ENCODE results near the gene BRIP1. TPM values are rescaled to one million over a fixed set of nuclear protein-coding genes. Genes with fewer than 3 reads are reported as not detected.

The BRIP1 gene
- total and polyA plus RNA-seq, 2 experiments from 2014 or later, result 2.2 to 4.0 TPM

DNA sequence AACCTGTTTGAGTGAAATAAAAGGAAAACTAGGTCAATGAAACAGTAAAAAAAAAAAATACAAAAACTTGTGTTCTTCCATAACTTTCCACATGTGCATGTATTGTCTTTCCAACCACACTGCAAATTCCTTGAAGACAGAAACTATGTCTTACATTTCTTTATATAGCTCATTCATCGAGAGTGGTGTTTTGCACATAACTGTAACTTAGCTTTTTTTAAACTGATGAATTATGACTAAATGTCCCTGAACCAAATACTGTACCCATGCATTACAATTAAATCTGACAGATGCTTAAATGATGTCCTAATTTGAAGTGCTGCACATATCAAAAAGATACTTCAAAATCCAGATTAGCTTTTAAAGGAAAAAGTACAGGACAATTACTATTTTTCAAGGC lies 50.1 kb downstream of the BRIP1 start:
- Histone ChIP-seq H3F3A (ENCODE audit: insufficient read depth) (peaks cover 11% of the 10 kb centered on the region; the same call in 1 of the 2 replicates), H3K9me2 (ENCODE audit: insufficient read depth) (no peaks in the 10 kb centered on the region), H3K4me3 (no peak overlapping the region), H3K9me3 (ENCODE audit: low read depth) (no peaks in the 10 kb centered on the region), H2AFZ (peak overlapping the region; percentile 17; the same call in 1 of the 2 replicates), H4K20me1 (ENCODE audit: insufficient read depth) (no peaks in the 10 kb centered on the region), H3K27ac (no peak overlapping the region), H3K36me3 (ENCODE audit: low read depth) (no peaks in the 10 kb centered on the region), H3K4me2 (ENCODE audit: unreplicated experiment) (no peak overlapping the region), H3K79me2 (ENCODE audit: insufficient read depth) (no peaks in the 10 kb centered on the region), H3K4me1 (ENCODE audit: insufficient read depth) (peaks cover 29% of the 10 kb centered on the region), H3K9ac (no peak overlapping the region), H3K27me3 (replicated peaks; ENCODE audit: insufficient read depth) (no peaks in the 10 kb centered on the region)
- in situ Hi-C loops (cut with MboI), result no loop called here
- TF ChIP-seq EZH2phosphoT487 (IDR thresholded peaks at IDR 0.05; ENCODE audit: insufficient read depth, low read depth) (no peak), EZH2 (IDR thresholded peaks at IDR 0.05; ENCODE audit: insufficient read depth, poor library complexity, severe bottlenecking) (no peak)
- 23 to 25% methylated on average over 1 of the region's 1 CpG for WGBS, 2 experiments (ENCODE audit: low coverage in 1 of 2, low lambda C conversion rate in 2 of 2, missing lambda C conversion rate in 2 of 2)
- peak; percentile 16 for DNase-seq

DNA sequence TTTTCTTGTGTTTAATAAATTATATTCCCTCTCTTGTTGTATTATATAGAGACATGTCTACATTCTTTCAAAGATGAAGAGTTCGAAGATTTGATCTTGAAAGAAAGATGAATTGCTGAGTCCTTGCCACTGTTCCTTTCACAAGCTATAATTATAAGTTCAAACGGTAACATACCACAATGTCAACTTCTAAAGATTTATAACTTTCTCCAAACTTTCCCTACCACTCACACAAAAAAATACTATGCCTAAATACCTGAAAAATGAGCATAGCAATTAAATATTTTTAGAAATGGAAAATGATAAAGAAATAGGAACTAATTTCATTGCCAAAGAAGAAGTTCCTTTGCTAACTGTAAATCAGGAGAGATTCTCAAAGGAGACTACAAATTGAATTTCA lies 50.6 kb downstream of the BRIP1 start:
- Histone ChIP-seq H3K79me2 (ENCODE audit: insufficient read depth) (no peaks in the 10 kb centered on the region), H3K4me2 (ENCODE audit: unreplicated experiment) (no peak overlapping the region), H3K27ac (no peak overlapping the region), H3K9me3 (ENCODE audit: low read depth) (no peaks in the 10 kb centered on the region), H3K4me3 (no peak overlapping the region), H2AFZ (peak overlapping the region; percentile 17; the same call in 1 of the 2 replicates), H4K20me1 (ENCODE audit: insufficient read depth) (no peaks in the 10 kb centered on the region), H3K9me2 (ENCODE audit: insufficient read depth) (no peaks in the 10 kb centered on the region), H3K9ac (no peak overlapping the region), H3K27me3 (replicated peaks; ENCODE audit: insufficient read depth) (no peaks in the 10 kb centered on the region), H3F3A (ENCODE audit: insufficient read depth) (peaks cover 11% of the 10 kb centered on the region; the same call in 1 of the 2 replicates), H3K36me3 (ENCODE audit: low read depth) (no peaks in the 10 kb centered on the region), H3K4me1 (ENCODE audit: insufficient read depth) (peaks cover 29% of the 10 kb centered on the region)
- DNase-seq, result no peak
- WGBS, 2 experiments (ENCODE audit: low coverage in 1 of 2, low lambda C conversion rate in 2 of 2, missing lambda C conversion rate in 2 of 2), result 70 to 78% methylated on average over 2 of the region's 2 CpGs
- in situ Hi-C loops (cut with MboI), result no loop called here
- TF ChIP-seq EZH2 (IDR thresholded peaks at IDR 0.05; ENCODE audit: insufficient read depth, poor library complexity, severe bottlenecking) (no peak), EZH2phosphoT487 (IDR thresholded peaks at IDR 0.05; ENCODE audit: insufficient read depth, low read depth) (no peak)

DNA sequence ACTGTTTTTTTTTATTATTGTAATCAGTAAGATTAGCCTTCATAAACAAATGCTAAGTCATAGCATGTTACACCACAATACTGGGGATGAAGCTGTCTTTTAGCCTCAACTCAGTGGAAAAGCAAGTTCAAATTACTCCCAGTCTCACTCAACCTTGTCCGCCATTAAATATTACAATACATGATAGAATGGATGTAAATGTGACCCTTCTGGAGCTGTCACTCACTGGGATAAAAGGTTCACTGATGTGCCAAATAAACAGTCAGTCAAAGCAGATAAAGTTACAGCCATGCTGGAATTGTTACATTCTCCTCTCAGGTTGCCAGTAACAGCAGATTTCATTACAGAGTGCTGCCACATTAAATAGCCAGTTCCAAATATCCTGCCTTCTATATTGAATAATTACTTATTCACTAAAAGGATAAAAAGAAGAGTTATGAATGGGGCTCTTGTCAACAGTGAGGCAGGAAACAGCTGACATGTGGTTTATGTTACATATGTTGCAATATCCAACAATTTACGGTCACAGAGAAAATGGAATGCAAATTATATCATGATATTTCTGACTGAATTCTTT lies 53.4 kb downstream of the BRIP1 start:
- peak overlapping the region; percentile 33 for H3K4me2 ChIP-seq (ENCODE audit: unreplicated experiment)
- no peaks in the 10 kb centered on the region for H3K9me3 ChIP-seq (ENCODE audit: low read depth)
- peak overlapping the region; percentile 10; the same call in 1 of the 2 replicates for H2AFZ ChIP-seq

DNA sequence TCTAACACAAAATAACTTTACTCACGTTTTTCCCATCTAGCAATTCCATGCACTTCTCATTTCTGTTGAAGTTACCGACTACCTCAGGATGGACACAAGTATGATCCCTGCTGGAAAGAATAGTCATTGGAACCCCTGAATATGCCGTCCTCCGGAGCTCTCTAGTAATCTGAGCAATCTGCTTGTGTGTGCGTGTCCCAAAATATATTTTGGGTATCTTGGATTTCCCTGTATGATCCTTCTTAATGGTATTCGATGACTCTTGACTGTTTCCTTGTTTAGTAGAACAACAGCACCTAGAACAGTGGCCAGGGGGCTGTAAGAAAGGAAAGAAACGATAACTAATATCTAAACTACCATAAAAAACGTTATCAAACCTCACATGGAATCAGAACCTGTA lies 54.9 kb downstream of the BRIP1 start:
- Histone ChIP-seq H3K9me3 (ENCODE audit: low read depth) (no peaks in the 10 kb centered on the region), H2AFZ (no peak overlapping the region), H3K79me2 (ENCODE audit: insufficient read depth) (no peaks in the 10 kb centered on the region), H3K4me1 (ENCODE audit: insufficient read depth) (peaks cover 56% of the 10 kb centered on the region), H3K4me3 (no peak overlapping the region), H3K9ac (no peak overlapping the region), H4K20me1 (ENCODE audit: insufficient read depth) (no peaks in the 10 kb centered on the region), H3K27me3 (replicated peaks; ENCODE audit: insufficient read depth) (no peaks in the 10 kb centered on the region), H3K27ac (no peak overlapping the region), H3K4me2 (ENCODE audit: unreplicated experiment) (no peak overlapping the region), H3F3A (ENCODE audit: insufficient read depth) (peaks cover 30% of the 10 kb centered on the region), H3K9me2 (ENCODE audit: insufficient read depth) (no peaks in the 10 kb centered on the region), H3K36me3 (ENCODE audit: low read depth) (no peaks in the 10 kb centered on the region)
- no peak for DNase-seq
- no peak for TF ChIP-seq EZH2 (IDR thresholded peaks at IDR 0.05; ENCODE audit: insufficient read depth, poor library complexity, severe bottlenecking)
- TF ChIP-seq EZH2phosphoT487 (IDR thresholded peaks at IDR 0.05; ENCODE audit: insufficient read depth, low read depth), result no peak
- 92 to 94% methylated on average over 8 of the region's 8 CpGs for WGBS, 2 experiments (ENCODE audit: low coverage in 1 of 2, low lambda C conversion rate in 2 of 2, missing lambda C conversion rate in 2 of 2)
- in situ Hi-C loops (cut with MboI), result no loop called here

More for the DNA sequence above, 53.4 kb downstream of the BRIP1 start:
- Histone ChIP-seq H3K36me3 (ENCODE audit: low read depth) (no peaks in the 10 kb centered on the region), H3K4me3 (no peak overlapping the region), H3K27me3 (replicated peaks; ENCODE audit: insufficient read depth) (no peaks in the 10 kb centered on the region), H3K9me2 (ENCODE audit: insufficient read depth) (no peaks in the 10 kb centered on the region), H3K79me2 (ENCODE audit: insufficient read depth) (no peaks in the 10 kb centered on the region), H3F3A (ENCODE audit: insufficient read depth) (peaks cover 30% of the 10 kb centered on the region), H3K27ac (peak overlapping the region; percentile 52), H4K20me1 (ENCODE audit: insufficient read depth) (no peaks in the 10 kb centered on the region), H3K9ac (no peak overlapping the region), H3K4me1 (ENCODE audit: insufficient read depth) (peaks cover 57% of the 10 kb centered on the region)
- WGBS, 2 experiments (ENCODE audit: low coverage in 1 of 2, low lambda C conversion rate in 2 of 2, missing lambda C conversion rate in 2 of 2), result 8 to 10% methylated on average over 2 of the region's 2 CpGs
- in situ Hi-C loops (cut with MboI), result no loop called here
- DNase-seq, result peak; percentile 63
- no peak for TF ChIP-seq EZH2 (IDR thresholded peaks at IDR 0.05; ENCODE audit: insufficient read depth, poor library complexity, severe bottlenecking)
- TF ChIP-seq EZH2phosphoT487 (IDR thresholded peaks at IDR 0.05; ENCODE audit: insufficient read depth, low read depth), result 0 out of 2 replicates have a peak, but pooled peaks have one; percentile 62

Data from GM23248 (cell line).